Mucosa of gallbladder (tissue), 1 donor: Measurements from ENCODE around the gene ABCG1. TPM values are rescaled to one million over a fixed set of nuclear protein-coding genes. Genes with fewer than 3 reads are reported as not detected.
A peak's percentile ranks its signal among the peaks of the same experiment; 100 is the strongest.
"Not testable (repeated sequence)": the region's sequence is repeated elsewhere in the genome, so short reads cannot be mapped to it uniquely, and the experiment has no call there.

ENCODE experiments used
- DNase-seq: peaks from one replicate; pipeline ENCODE4 v3.0.0-alpha.2; 2020; ENCODE audit warnings: low spot score
- total RNA-seq: library from RNA; stranded (reverse); gene quantifications from one replicate; pipeline ENCODE4 v1.2.1, GENCODE V29; 2021
- donor health status: DM: no; HTN: no; CAD: no.

ABCG1 gene
- total RNA-seq = 19.5 TPM

DNA sequence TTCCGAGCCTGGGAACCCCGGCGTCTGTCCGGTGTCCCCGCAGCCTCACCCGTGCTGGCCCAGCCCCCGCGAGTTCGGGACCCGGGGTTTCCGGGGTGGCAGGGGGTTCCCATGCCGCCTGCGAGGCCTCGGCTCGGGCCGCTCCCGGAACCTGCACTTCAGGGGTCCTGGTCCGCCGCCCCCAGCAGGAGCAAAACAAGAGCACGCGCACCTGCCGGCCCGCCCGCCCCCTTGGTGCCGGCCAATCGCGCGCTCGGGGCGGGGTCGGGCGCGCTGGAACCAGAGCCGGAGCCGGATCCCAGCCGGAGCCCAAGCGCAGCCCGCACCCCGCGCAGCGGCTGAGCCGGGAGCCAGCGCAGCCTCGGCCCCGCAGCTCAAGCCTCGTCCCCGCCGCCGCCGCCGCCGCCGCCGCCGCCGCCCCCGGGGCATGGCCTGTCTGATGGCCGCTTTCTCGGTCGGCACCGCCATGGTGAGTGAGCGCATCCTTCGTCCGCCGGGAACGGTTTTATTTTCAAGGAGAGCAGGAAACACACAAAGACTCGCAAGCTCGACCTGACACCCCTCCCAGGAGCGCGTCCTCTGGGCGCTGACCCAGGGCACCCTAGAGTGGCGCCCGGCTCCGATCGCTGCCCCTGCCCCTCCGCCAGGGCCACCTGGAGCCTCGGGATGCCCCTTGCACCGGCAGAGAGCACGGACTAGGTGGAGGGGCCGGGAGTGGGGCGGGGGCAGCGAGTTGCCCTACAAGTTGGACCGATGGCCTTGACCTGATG, at the start of gene ABCG1:
TSS of gene ABCG1 (plus strand) at position 305 of the 770 bp plus-strand sequence. CDS start at position 428, 123 bp downstream.
- no peak for DNase-seq

DNA sequence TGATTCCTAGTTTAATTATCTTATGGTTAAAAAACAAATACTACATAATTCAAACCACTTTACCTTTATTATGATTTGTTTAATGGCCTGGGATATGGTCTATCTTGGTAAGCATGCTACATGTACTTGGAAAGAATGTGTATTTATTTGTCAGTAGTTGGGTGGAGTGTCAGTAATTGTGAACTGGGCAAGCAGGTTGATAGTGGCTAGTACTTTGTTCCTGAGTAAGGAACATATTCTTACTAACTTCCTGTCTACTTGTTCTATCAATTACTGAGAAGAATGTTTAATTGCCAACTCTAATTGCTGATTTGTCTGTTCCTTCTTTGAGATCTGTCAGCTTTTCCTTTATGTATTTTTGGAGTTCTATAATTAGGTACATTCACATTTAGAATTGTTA, 49.2 kb upstream of the ABCG1 start:
- DNase-seq = no peak

GRCh38 chr21:42171091-42172053, 47.6 kb upstream of the ABCG1 start:
- DNase-seq = peak; percentile 42

GRCh38 chr21:42172596-42173483, 46.1 kb upstream of the ABCG1 start:
- no peak for DNase-seq

- no peak for DNase-seq
Measured at GRCh38 chr21:42174173-42174572, 44.8 kb upstream of the ABCG1 start.

DNA sequence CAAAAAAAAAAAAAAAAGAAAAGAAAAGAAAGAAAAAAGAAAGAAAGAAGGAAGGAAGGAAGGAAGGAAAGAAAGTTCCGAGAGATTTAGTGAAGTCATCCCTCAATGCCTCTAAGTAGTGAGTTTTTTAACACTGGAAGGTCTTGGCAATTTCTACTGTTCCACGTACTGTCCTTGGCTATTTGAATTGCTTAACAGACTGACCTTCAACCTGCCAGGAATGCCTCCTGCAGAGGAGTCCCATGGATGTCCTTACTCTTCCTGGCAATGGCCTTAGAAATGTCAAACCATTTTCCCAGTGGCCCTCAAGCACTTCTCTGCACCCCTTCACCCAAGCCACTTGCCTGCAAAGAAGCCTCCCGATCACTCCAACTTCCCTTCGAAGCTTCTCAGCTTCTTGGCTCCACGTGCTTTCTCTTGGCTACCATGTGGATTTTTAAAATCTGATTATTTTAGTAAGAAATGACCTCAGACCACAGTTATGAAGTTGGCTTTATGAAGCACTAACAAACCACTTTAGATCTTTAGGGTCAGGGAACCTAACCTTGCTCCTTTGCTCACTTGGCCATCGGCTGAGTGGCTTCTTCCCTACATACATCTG, 43.7 kb upstream of the ABCG1 start:
- no peak for DNase-seq

- no peak for DNase-seq
Measured at GRCh38 chr21:42176859-42177258, 42.1 kb upstream of the ABCG1 start.

GRCh38 chr21:42179316-42179715, 39.6 kb upstream of the ABCG1 start:
- no peak for DNase-seq

DNA sequence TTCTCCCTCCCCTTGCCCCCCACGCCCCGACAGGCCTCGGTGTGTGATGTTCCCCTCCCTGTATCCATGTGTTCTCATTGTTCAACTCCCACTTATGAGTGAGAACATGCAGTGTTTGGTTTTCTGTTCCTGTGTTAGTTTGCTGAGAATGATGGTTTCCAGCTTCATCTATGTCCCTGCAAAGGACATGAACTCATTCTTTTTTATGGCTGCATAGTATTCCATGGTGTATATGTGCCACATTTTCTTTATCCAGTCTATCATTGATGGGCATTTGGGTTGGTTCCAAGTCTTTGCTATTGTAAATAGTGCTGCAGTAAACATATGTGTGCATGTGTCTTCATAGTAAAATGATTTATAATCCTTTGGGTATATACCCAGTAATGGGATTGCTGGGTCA, 38.9 kb upstream of the ABCG1 start:
- not testable (repeated sequence) for DNase-seq

DNA sequence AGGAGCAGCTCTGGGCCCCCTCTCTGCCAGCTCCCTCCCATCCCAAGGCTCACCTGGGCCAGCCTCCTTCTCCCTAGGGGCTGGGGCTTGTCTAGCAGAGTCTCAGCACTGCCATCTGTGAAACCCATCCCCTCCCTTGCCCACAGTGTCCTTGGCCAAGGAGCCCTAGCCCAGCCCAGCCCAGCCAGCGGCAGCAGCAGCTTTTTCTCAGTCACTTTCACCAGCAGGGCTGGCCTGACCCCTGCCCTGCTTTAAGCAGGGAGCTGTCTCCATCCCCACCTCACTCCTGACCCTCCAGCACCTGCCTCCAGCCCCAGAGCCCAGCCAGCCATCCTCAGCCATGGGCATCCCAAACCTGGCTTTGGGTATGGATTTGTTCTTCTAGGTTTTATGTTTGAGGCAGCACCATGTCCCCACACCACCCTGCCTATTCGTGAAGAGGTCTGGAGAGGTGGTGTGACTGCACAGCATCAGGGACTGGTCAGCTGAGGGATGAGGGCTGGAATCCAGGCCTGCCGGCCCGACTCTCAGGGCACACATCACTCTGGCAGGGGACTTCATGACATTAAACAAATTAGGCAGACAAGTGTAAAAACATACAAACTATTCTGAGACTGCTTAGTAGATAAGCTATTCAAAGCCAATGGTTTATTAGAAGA, 36.1 kb upstream of the ABCG1 start:
- peak; percentile 23 for DNase-seq

GRCh38 chr21:42183374-42184266, 35.3 kb upstream of the ABCG1 start:
- no peak for DNase-seq

DNA sequence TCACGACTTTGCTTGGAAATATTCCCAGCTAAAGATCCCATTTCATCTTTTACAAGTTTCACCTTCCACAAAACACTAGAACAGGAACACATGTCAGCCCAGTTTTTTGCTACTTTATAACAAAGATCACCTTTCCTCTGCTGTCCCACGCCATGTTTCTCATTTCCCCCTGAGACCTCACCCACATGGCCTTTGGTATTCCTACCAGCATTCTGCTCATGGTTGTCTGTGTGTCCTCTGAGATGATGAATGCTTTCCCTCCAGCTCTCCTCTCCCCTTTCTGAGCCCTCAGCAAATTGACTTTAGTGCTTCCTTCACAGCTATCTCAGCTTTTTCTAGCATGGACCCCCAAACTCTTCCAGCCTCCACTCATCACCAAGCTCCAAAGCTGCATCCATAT, 32.3 kb upstream of the ABCG1 start:
- DNase-seq = no peak

DNA sequence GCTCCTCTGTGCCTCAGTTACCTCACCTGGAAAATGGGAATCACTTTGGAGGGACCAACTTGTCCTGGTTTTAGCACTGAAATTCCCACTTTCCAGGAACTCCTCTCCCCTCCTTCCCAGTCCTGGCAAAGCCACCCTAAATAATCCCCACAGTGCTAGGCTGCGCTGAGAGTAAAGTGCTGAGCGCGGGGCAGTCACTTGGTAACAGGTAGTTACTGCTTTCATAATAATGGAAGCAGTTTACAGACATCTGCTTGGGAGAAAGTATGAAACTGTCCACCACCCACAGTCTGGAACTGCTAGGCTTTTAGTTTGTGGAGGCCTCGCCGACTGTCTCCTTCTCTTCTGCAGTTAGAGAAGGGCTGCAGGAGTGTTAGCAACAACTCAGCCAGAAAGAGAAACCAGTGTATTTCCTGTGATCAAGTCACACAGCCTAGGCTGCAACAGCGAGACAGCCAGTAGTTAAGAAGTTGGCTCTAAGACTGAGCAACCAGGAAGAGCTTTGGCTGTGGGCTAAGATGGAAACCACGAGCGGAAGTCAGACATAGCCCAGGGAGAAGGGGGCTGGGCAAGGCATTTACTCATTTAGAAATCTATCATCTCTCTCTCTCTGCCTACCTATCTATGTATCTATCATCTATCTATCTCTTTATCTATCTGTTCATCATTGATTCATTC, 30.8 kb upstream of the ABCG1 start:
- DNase-seq = peak; percentile 55

DNA sequence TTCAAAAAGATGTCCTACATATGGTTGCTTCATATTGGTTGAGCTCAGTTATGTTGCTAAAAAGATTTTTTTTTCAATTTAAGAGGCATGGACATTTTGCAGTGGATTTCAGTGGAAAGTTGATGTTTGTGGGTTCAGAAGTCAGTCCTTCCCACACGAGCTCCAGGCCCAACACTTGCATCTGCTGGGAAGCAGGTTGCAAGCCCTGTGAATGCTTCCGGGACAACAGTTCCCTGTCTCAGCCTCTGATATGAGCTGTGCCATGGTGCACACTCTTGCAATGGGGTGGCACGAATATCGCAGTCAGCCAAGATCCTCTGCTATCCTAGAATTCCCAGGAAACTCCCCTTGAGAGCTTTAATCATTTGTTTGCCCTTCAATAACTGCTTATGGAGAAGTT, 30.3 kb upstream of the ABCG1 start:
- DNase-seq = no peak

- DNase-seq = no peak
Measured at GRCh38 chr21:42189431-42189830, 29.5 kb upstream of the ABCG1 start.

DNA sequence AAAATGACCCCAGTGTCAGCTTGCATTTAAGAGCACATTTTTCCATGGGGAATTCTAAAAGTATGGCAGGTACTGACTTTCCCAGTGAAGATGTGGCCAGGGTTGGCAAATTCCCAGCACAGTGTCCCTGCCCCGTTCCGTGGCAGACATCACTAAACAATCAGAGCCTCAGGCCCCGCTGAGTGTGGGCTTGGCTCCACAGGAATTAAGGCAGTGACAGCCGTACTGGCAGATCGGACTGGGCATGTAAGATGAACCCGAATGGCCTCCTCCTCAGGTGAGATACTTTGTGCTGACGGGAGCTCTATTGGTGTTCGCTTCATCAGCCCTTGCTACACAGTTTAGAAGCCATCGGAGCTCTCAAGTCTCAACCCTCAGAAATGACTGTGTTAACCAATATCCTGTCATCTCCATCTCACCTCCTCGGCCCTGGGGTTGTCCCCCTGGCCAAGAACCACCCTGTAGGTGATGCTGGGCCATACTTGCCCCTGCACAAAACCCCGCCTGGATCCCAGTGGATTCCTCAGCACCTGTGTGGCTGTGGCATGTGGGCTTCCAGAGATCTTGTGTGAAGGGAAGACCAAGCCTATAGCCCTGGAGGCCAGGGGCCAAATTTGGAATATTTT, 29.0 kb upstream of the ABCG1 start:
- no peak for DNase-seq

GRCh38 chr21:42190486-42190863, 28.5 kb upstream of the ABCG1 start:
- DNase-seq = no peak

DNA sequence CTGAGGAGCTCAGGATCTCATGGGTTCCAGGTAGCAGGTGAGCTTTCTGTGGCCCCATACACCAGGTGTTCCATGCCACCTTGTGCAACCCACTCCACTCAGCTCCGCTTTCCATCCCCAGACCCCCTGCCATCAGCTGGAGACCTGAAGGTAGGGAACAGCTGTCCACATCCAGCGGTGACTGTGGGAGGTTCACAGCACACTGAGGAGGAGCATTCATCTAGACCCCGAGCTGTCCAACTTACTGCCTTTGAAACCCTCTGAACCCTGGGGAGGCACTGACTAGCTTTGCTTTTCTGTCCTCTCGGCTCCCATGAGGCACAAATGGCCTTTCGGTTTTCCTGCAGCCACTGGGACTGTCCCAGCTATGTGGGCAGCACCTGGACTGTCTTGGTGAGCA, 27.9 kb upstream of the ABCG1 start:
- no peak for DNase-seq
